Measurements from ENCODE around the gene CCDC170.

- no peak for TF ChIP-seq POLR2A (IDR thresholded peaks at IDR 0.05; ENCODE audit: low read depth, low read length)
- no peak for TF ChIP-seq POLR2AphosphoS5 (IDR thresholded peaks at IDR 0.05; ENCODE audit: low read depth, low read length)
- TF ChIP-seq TAF1 (IDR thresholded peaks at IDR 0.05; ENCODE audit: borderline replicate concordance, low read depth, low read length) = no peak
These were observed 140.5 kb downstream of the CCDC170 start for GRCh38 chr6:151634336-151634720.
